Heart left ventricle (tissue), 16 donors: ENCODE results near the gene STARD7. TPM values are rescaled to one million over a fixed set of nuclear protein-coding genes. Genes with fewer than 3 reads are reported as not detected.
A peak's percentile ranks its signal among the peaks of the same experiment; 100 is the strongest.
"Not testable (repeated sequence)": the region's sequence is repeated elsewhere in the genome, so short reads cannot be mapped to it uniquely, and the experiment has no call there.

Experiments
- ATAC-seq, 4 donors: fragments of 200-7000 bp; cut with Tn5 transposase; one replicate each; pipeline ENCODE4 v1.9.1; 2020 to 2022; ENCODE audit warnings: moderate library complexity in 4 of 4, mild to moderate bottlenecking in 3 of 4, moderate number of reproducible peaks in 1 of 4
- DNase-seq, 5 donors: peaks; one replicate each; pipeline ENCODE4 v3.0.0-alpha.2; 2020
- H3K27ac ChIP-seq, 12 donors: fragments of 200-600 bp; sonication (generic) in 4 of 12; one replicate each; pipeline versions ENCODE4 v1.5.0 to v1.8.0; 2016 to 2022; ENCODE audit warnings: mild to moderate bottlenecking in 2 of 12
- H3K27me3 ChIP-seq, 9 donors: fragments of 200-600 bp; sonication (generic) in 2 of 9; one replicate each; pipeline versions ENCODE4 v1.5.1 to v1.8.0; 2016 to 2022; ENCODE audit warnings: mild to moderate bottlenecking in 3 of 9
- H3K36me3 ChIP-seq, 9 donors: fragments of 200-600 bp; sonication (generic) in 2 of 9; one replicate each; pipeline versions ENCODE4 v1.5.0 to v1.8.0; 2018 to 2022; ENCODE audit warnings: mild to moderate bottlenecking in 2 of 9
- H3K4me1 ChIP-seq, 12 donors: fragments of 200-600 bp; sonication (generic) in 4 of 12; one replicate each; pipeline versions ENCODE4 v1.5.0 to v1.8.0; 2016 to 2022; ENCODE audit warnings: mild to moderate bottlenecking in 3 of 12
- H3K4me3 ChIP-seq, 12 donors: fragments of 200-600 bp; sonication (generic) in 4 of 12; one replicate each; pipeline versions ENCODE4 v1.5.0 to v1.8.0; 2017 to 2022; ENCODE audit warnings: mild to moderate bottlenecking in 9 of 12, moderate library complexity in 4 of 12
- H3K9me3 ChIP-seq, 12 donors: fragments of 200-600 bp; sonication (generic) in 4 of 12; one replicate each; pipeline versions ENCODE4 v1.5.0 to v1.8.0; 2016 to 2022; ENCODE audit warnings: mild to moderate bottlenecking in 1 of 12
- CTCF ChIP-seq, 12 donors: fragments of 200-600 bp; sonication (generic) in 4 of 12; IDR thresholded peaks; one replicate each; pipeline versions ENCODE4 v1.5.0 to v1.8.0; 2018 to 2022; ENCODE audit warnings: antibody characterized with exemption in 12 of 12, mild to moderate bottlenecking in 5 of 12
- POLR2A ChIP-seq, 2 donors: fragments of 450-650 bp; IDR thresholded peaks; one replicate each; pipeline ENCODE4 v1.6.1; 2017; ENCODE audit warnings: antibody characterized with exemption in 2 of 2, mild to moderate bottlenecking in 2 of 2, moderate library complexity in 2 of 2
- WGBS, 4 donors: extraction: QIAGEN DNeasy Blood & Tissue Kit in 2 of 4; methylation state at CpG; one replicate each; pipeline versions ENCODE4 v1.1.5 to v1.1.7; 2013 to 2018; 5-methylcytosine and 5-hydroxymethylcytosine counted together
- intact Hi-C, 10 donors: fragments of 100-400 bp; cut with DNase I; formaldehyde crosslinking; loops; one replicate each; pipeline versions ENCODE4 v1.11.1 to v1.14.2; 2022
- polyA plus RNA-seq, 2 donors: library from polyadenylated mRNA; stranded (reverse); fragments of 200-250 nt; gene quantifications; one replicate each; pipeline ENCODE4 v1.2.3, GENCODE V29; 2013
- total RNA-seq, 9 donors: library from RNA; depleted of rRNA in 2 of 9; stranded (reverse); fragments of >200 nt in 2 of 9; fragmentation: NEBNext Ultra II Directional in 3 of 9; extraction: Animal tissue kit (Norgen Biotek cat#: 25700) in 3 of 9; gene quantifications; one replicate each; pipeline versions ENCODE4 v1.1.0 to v1.2.4, GENCODE V29; 2016 to 2023
- donor health status: ischemic (EF 13 %, LVEDD 7.1; RV severe dilation, severe dysfunction).
- donor health status: healthy with polysubstance abuse.
- donor health status: DM: no; HTN: yes; CAD: no.
- donor health status: DM: no; HTN: no; CAD: no.
- donor health status: ischemic (EF 25% LVEDD 6.9; RV normal size, moderate dysfunction).
- donor health status: ischemic (EF 25% LVEDD 5.7; RV mildly dilated, moderate dysfunction).
- donor health status: healthy.
- donor health status: DM: yes; HTN: yes; CAD: no.
- donor health status: ischemic (EF 35%, LVEDD 5.7; RV mildly dilated, moderate dysfunction).
- donor health status: nonischemic (EF 11% LVEDD 7.7; RV severe dilation, severe dysfunction).
- donor health status: DM: yes; HTN: yes; CAD: no.
- donor health status: PGD.
- donor health status: ischemic (EF 29% LVEDD 5.4; RV normal size, mild dysfunction).
- donor health status: nonischemic (EF 23%, LVEDD 6.1; RV moderate dilation, normal function).

Gene STARD7
- total and polyA plus RNA-seq, 11 donors, result 58.3 to 526 (median 188) TPM

- intact Hi-C loops, result no loop called here
- TF ChIP-seq POLR2A (IDR thresholded peaks at IDR 0.05) (no peak), CTCF (IDR thresholded peaks at IDR 0.05) (no peak)
- ATAC-seq, result peak in 1 of 4 donors; percentile 30
Measured at GRCh38 chr2:96164459-96165184, 44.0 kb downstream of the STARD7 start.

GRCh38 chr2:96163768-96164429, 44.7 kb downstream of the STARD7 start:
- H3K36me3 ChIP-seq, result no peaks in the 10 kb centered on the region
- TF ChIP-seq POLR2A (IDR thresholded peaks at IDR 0.05), result no peak
- no peak for TF ChIP-seq CTCF (IDR thresholded peaks at IDR 0.05)
- H3K4me3 ChIP-seq, result no peak overlapping the region
- H3K4me1 ChIP-seq, result peaks cover 0 to 25% (median 0%) of the 10 kb centered on the region in 12 donors
- ATAC-seq (peak in 3 of 4 donors; percentile 43 to 65 (median 43)), DNase-seq (no peak)
- intact Hi-C loops, result no loop called here
- H3K27me3 ChIP-seq, result peaks cover 0 to 5% (median 0%) of the 10 kb centered on the region in 9 donors
- 48 to 63% (median 58%) methylated on average over 10 to 13 of the region's 13 CpGs for WGBS, 4 donors
- peaks cover 0 to 9% (median 0%) of the 10 kb centered on the region in 12 donors for H3K9me3 ChIP-seq
- peak overlapping the region in 1 of 12 donors; percentile 77 for H3K27ac ChIP-seq

More at GRCh38 chr2:96164459-96165184, 44.0 kb downstream of the STARD7 start:
- Histone ChIP-seq H3K36me3 (no peaks in the 10 kb centered on the region), H3K4me1 (peaks cover 0 to 19% (median 0%) of the 10 kb centered on the region in 12 donors), H3K9me3 (peaks cover 0 to 10% (median 0%) of the 10 kb centered on the region in 12 donors), H3K27ac (peak overlapping the region in 1 of 12 donors; percentile 77), H3K4me3 (peak overlapping the region in 1 of 12 donors; percentile 27), H3K27me3 (peaks cover 0 to 5% (median 0%) of the 10 kb centered on the region in 9 donors)
- no peak for DNase-seq
- 68 to 79% (median 75%) methylated on average over 18 of the region's 18 CpGs for WGBS, 4 donors

- 88 to 97% (median 89%) methylated on average over 5 of the region's 5 CpGs for WGBS, 4 donors
- intact Hi-C loops, result no loop called here
- DNase-seq (no peak), ATAC-seq (peak in 2 of 4 donors; percentile 10 to 31)
- Histone ChIP-seq H3K27ac (peak overlapping the region in 1 of 12 donors; percentile 77), H3K4me3 (no peak overlapping the region), H3K27me3 (peaks cover 0 to 5% (median 0%) of the 10 kb centered on the region in 9 donors), H3K9me3 (peaks cover 0 to 9% (median 0%) of the 10 kb centered on the region in 12 donors), H3K4me1 (peaks cover 0 to 28% (median 0%) of the 10 kb centered on the region in 12 donors), H3K36me3 (no peaks in the 10 kb centered on the region)
- TF ChIP-seq CTCF (IDR thresholded peaks at IDR 0.05), result no peak
- TF ChIP-seq POLR2A (IDR thresholded peaks at IDR 0.05), result no peak
Measured at GRCh38 chr2:96163415-96163767, 45.2 kb downstream of the STARD7 start.

GRCh38 chr2:96161898-96162297, 46.7 kb downstream of the STARD7 start:
- no peak for DNase-seq
- Histone ChIP-seq H3K27ac (peak overlapping the region in 1 of 12 donors; percentile 77), H3K27me3 (peaks cover 0 to 5% (median 0%) of the 10 kb centered on the region in 9 donors), H3K9me3 (peaks cover 0 to 9% (median 0%) of the 10 kb centered on the region in 12 donors), H3K4me1 (peaks cover 0 to 39% (median 0%) of the 10 kb centered on the region in 12 donors), H3K4me3 (no peak overlapping the region), H3K36me3 (no peaks in the 10 kb centered on the region)
- 58 to 70% (median 63%) methylated on average over 5 of the region's 5 CpGs for WGBS, 4 donors
- no peak for ATAC-seq
- intact Hi-C loops, result no loop called here
- no peak for TF ChIP-seq POLR2A (IDR thresholded peaks at IDR 0.05)
- TF ChIP-seq CTCF (IDR thresholded peaks at IDR 0.05), result no peak

- DNase-seq, intact Hi-C loops: not testable (repeated sequence)
- WGBS, 4 donors, result 93 to 97% (median 95%) methylated on average over 5 of the region's 5 CpGs
Measured at GRCh38 chr2:96160366-96160765, 48.3 kb downstream of the STARD7 start.

More at GRCh38 chr2:96160366-96160765, 48.3 kb downstream of the STARD7 start:
- H3K9me3 ChIP-seq, H3K4me3 ChIP-seq, H3K27me3 ChIP-seq, H3K36me3 ChIP-seq, ATAC-seq, H3K27ac ChIP-seq: not testable (repeated sequence)
- H3K4me1 ChIP-seq, result peaks cover 0 to 39% (median 0%) of the 10 kb centered on the region in 12 donors
